ENCODE data around the gene FAM76A. TPM values are rescaled to one million over a fixed set of nuclear protein-coding genes. Genes with fewer than 3 reads are reported as not detected.

FAM76A gene
- total and polyA plus RNA-seq, 9 of the 15 experiments (the other 6 are each of a cell fraction or from before 2014, with no cell fraction given): 9.5 to 14.6 (median 11.4) TPM

GRCh38 chr1:27726173-27727044, 648 bp downstream of the FAM76A start (continued):
- TF ChIP-seq HBP1 (CRISPR knock-in tag; IDR thresholded peaks at IDR 0.05) (no peak), BMI1 (IDR thresholded peaks at IDR 0.05; ENCODE audit: low read length) (no peak), RREB1 (CRISPR knock-in tag; IDR thresholded peaks at IDR 0.05) (no peak), TRIM24 (IDR thresholded peaks at IDR 0.05) (no peak), ZFP1 (CRISPR knock-in tag; IDR thresholded peaks at IDR 0.05) (no peak), HMBOX1 (IDR thresholded peaks at IDR 0.05) (no peak), NFIX (CRISPR knock-in tag; IDR thresholded peaks at IDR 0.05; ENCODE audit: low read depth) (no peak), SP1 (CRISPR knock-in tag; IDR thresholded peaks at IDR 0.05) (no peak), TGIF2 (CRISPR knock-in tag; IDR thresholded peaks at IDR 0.05) (0 out of 2 replicates have a peak, but pooled peaks have one; percentile 52), ZNF311 (CRISPR knock-in tag; IDR thresholded peaks at IDR 0.05) (no peak), ATF6 (CRISPR knock-in tag; IDR thresholded peaks at IDR 0.05) (0 out of 2 replicates have a peak, but pooled peaks have one; percentile 33), FOXM1 (IDR thresholded peaks at IDR 0.05; ENCODE audit: low read depth) (no peak), FOXM1 (CRISPR knock-in tag; IDR thresholded peaks at IDR 0.05; ENCODE audit: low read depth) (peak; percentile 59; the same call in 1 of the 2 replicates), MNT (conservative IDR thresholded peaks at IDR 0.05) (no peak; a peak in 3 of 4 replicates), CTBP1 (IDR thresholded peaks at IDR 0.05; ENCODE audit: borderline replicate concordance) (0 out of 2 replicates have a peak, but pooled peaks have one; percentile 4)

Measured in K562 (cell line).